Epithelial cell of proximal tubule (primary cell): ENCODE measurements around the gene OTOS. TPM values are rescaled to one million over a fixed set of nuclear protein-coding genes. Genes with fewer than 3 reads are reported as not detected.

Experiments
- DNase-seq: peaks from one replicate; pipeline ENCODE4 v3.0.0-alpha.2; 2011; ENCODE audit warnings: low read depth
- H3K4me3 ChIP-seq: 2 replicates; pipeline ENCODE4 v1.5.1; 2011; ENCODE audit warnings: low read depth, mild to moderate bottlenecking, low read length
- CTCF ChIP-seq: conservative IDR thresholded peaks from 2 replicates; pipeline ENCODE4 v1.5.1; 2012; ENCODE audit warnings: low read depth, mild to moderate bottlenecking, low read length
- total RNA-seq: library from RNA; depleted of rRNA; stranded (reverse); fragments of >200 nt; gene quantifications from 2 replicates; pipeline ENCODE4 v1.2.3, GENCODE V29; 2015

Gene OTOS
- total RNA-seq, 1 donor from 2014 or later = not detected

GRCh38 chr2:240174496-240174895, 34.0 kb upstream of the OTOS start:
- H3K4me3 ChIP-seq = no peak overlapping the region
- TF ChIP-seq CTCF = no peak
- DNase-seq = no peak

- DNase-seq = no peak
- no peak for TF ChIP-seq CTCF
- H3K4me3 ChIP-seq = no peak overlapping the region
Observed at GRCh38 chr2:240172071-240172895, 31.8 kb upstream of the OTOS start.

GRCh38 chr2:240170883-240171282, 30.4 kb upstream of the OTOS start:
- TF ChIP-seq CTCF = no peak
- no peak overlapping the region for H3K4me3 ChIP-seq
- no peak for DNase-seq

- no peak for TF ChIP-seq CTCF
- H3K4me3 ChIP-seq = no peak overlapping the region
- no peak for DNase-seq
Observed at GRCh38 chr2:240170354-240170735, 29.9 kb upstream of the OTOS start.

- H3K4me3 ChIP-seq = no peak overlapping the region
- no peak for DNase-seq
- no peak for TF ChIP-seq CTCF
Observed at GRCh38 chr2:240169486-240170353, 29.3 kb upstream of the OTOS start.

- H3K4me3 ChIP-seq = no peak overlapping the region
- no peak for TF ChIP-seq CTCF
- no peak for DNase-seq
Observed at GRCh38 chr2:240168546-240169361, 28.3 kb upstream of the OTOS start.
